K562 (cell line): ENCODE measurements around the gene NEDD4L.

Source experiments
- KLF6 ChIP-seq: fragments of 250-450 bp; sonication (Bioruptor Pico); IDR thresholded peaks from 2 replicates; pipeline ENCODE4 v1.4.0; 2020; ENCODE audit warnings: mild to moderate bottlenecking, moderate library complexity, borderline replicate concordance
- NFYB ChIP-seq: IDR thresholded peaks from 2 replicates; pipeline ENCODE4 v1.6.1; 2011; ENCODE audit warnings: mild to moderate bottlenecking, moderate library complexity; ENCODE audit not compliant: insufficient read length; ENCODE audit errors: extremely low read depth
- POLR2A ChIP-seq: fragments of 450-650 bp; conservative IDR thresholded peaks from 2 replicates; pipeline ENCODE4 v1.6.1; 2016
- TAF15 ChIP-seq: fragments of 200-400 bp; formaldehyde crosslinking; IDR thresholded peaks from 2 replicates; pipeline ENCODE4 v1.6.1; 2017; ENCODE audit warnings: mild to moderate bottlenecking, low read depth, low read length, moderate library complexity
- ZBTB7A ChIP-seq: IDR thresholded peaks from 2 replicates; pipeline ENCODE4 v1.6.1; 2011; ENCODE audit warnings: low read depth, mild to moderate bottlenecking, low read length, moderate library complexity, borderline replicate concordance; ENCODE audit not compliant: control insufficient read depth
- ZNF780A ChIP-seq: fragments of 250-450 bp; sonication (Bioruptor Pico); IDR thresholded peaks from 2 replicates; pipeline ENCODE4 v1.5.0; 2021; ENCODE audit warnings: mild to moderate bottlenecking
- TF ChIP-seq, protein P1 (sequence below), 3 experiments: IDR thresholded peaks in 2 of 3; conservative IDR thresholded peaks in 1 of 3; 2 replicates each; pipeline ENCODE4 v1.5.1; 2011 to 2012; ENCODE audit warnings: low read length in 3 of 3, mild to moderate bottlenecking in 3 of 3, control low read depth in 2 of 3, improper control_type of control experiment in 1 of 3, inconsistent platforms in 1 of 3, low read depth in 1 of 3, mixed read lengths in 1 of 3, moderate library complexity in 1 of 3; ENCODE audit not compliant: insufficient read depth in 2 of 3
- TF ChIP-seq, protein P2 (sequence below): fragments of 450-650 bp; IDR thresholded peaks from 2 replicates; pipeline ENCODE4 v1.6.1; 2016; ENCODE audit warnings: low read depth
- TF ChIP-seq, protein P3 (sequence below): fragments of 450-650 bp; formaldehyde crosslinking; IDR thresholded peaks from 2 replicates; pipeline ENCODE4 v1.4.0; 2020; ENCODE audit warnings: mild to moderate bottlenecking, moderate library complexity
- TF ChIP-seq, protein P4 (sequence below): fragments of 250-450 bp; sonication (Bioruptor Pico); IDR thresholded peaks from 2 replicates; pipeline ENCODE4 v1.5.0; 2022; ENCODE audit warnings: mild to moderate bottlenecking
- TF ChIP-seq, protein P5 (sequence below): fragments of 250-450 bp; sonication (Bioruptor Pico); IDR thresholded peaks from 2 replicates; pipeline ENCODE4 v1.4.0; 2020; ENCODE audit warnings: mild to moderate bottlenecking, moderate library complexity, borderline replicate concordance

DNA sequence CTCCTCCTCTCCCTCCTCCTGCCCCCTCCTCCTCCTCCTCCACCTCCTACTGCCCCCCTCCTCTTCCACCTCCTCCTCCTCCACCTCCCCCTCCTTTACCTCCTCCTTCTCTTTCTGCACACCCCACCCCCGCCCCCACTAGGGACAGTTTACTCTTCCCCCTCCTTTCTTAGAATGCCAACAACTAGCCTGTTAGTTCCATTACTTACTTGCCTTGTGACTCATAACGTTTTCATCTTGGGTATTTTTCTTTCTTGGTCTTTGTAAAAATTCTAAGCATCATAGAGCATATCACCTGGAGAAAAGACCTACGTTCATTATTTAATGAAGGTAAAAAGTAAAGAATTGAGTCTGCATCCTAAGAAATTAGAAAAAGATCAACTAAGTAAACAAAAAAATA, 165.3 kb downstream of the NEDD4L start:
- TF ChIP-seq, protein P1, sequence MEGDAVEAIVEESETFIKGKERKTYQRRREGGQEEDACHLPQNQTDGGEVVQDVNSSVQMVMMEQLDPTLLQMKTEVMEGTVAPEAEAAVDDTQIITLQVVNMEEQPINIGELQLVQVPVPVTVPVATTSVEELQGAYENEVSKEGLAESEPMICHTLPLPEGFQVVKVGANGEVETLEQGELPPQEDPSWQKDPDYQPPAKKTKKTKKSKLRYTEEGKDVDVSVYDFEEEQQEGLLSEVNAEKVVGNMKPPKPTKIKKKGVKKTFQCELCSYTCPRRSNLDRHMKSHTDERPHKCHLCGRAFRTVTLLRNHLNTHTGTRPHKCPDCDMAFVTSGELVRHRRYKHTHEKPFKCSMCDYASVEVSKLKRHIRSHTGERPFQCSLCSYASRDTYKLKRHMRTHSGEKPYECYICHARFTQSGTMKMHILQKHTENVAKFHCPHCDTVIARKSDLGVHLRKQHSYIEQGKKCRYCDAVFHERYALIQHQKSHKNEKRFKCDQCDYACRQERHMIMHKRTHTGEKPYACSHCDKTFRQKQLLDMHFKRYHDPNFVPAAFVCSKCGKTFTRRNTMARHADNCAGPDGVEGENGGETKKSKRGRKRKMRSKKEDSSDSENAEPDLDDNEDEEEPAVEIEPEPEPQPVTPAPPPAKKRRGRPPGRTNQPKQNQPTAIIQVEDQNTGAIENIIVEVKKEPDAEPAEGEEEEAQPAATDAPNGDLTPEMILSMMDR (IDR thresholded peaks at IDR 0.05 in 2 of 3, conservative IDR thresholded peaks at IDR 0.05 in 1 of 3; ENCODE audit: insufficient read depth in 2 of 3, low read depth in 1 of 3, low read length in 3 of 3): no peak
- TF ChIP-seq, protein P2, sequence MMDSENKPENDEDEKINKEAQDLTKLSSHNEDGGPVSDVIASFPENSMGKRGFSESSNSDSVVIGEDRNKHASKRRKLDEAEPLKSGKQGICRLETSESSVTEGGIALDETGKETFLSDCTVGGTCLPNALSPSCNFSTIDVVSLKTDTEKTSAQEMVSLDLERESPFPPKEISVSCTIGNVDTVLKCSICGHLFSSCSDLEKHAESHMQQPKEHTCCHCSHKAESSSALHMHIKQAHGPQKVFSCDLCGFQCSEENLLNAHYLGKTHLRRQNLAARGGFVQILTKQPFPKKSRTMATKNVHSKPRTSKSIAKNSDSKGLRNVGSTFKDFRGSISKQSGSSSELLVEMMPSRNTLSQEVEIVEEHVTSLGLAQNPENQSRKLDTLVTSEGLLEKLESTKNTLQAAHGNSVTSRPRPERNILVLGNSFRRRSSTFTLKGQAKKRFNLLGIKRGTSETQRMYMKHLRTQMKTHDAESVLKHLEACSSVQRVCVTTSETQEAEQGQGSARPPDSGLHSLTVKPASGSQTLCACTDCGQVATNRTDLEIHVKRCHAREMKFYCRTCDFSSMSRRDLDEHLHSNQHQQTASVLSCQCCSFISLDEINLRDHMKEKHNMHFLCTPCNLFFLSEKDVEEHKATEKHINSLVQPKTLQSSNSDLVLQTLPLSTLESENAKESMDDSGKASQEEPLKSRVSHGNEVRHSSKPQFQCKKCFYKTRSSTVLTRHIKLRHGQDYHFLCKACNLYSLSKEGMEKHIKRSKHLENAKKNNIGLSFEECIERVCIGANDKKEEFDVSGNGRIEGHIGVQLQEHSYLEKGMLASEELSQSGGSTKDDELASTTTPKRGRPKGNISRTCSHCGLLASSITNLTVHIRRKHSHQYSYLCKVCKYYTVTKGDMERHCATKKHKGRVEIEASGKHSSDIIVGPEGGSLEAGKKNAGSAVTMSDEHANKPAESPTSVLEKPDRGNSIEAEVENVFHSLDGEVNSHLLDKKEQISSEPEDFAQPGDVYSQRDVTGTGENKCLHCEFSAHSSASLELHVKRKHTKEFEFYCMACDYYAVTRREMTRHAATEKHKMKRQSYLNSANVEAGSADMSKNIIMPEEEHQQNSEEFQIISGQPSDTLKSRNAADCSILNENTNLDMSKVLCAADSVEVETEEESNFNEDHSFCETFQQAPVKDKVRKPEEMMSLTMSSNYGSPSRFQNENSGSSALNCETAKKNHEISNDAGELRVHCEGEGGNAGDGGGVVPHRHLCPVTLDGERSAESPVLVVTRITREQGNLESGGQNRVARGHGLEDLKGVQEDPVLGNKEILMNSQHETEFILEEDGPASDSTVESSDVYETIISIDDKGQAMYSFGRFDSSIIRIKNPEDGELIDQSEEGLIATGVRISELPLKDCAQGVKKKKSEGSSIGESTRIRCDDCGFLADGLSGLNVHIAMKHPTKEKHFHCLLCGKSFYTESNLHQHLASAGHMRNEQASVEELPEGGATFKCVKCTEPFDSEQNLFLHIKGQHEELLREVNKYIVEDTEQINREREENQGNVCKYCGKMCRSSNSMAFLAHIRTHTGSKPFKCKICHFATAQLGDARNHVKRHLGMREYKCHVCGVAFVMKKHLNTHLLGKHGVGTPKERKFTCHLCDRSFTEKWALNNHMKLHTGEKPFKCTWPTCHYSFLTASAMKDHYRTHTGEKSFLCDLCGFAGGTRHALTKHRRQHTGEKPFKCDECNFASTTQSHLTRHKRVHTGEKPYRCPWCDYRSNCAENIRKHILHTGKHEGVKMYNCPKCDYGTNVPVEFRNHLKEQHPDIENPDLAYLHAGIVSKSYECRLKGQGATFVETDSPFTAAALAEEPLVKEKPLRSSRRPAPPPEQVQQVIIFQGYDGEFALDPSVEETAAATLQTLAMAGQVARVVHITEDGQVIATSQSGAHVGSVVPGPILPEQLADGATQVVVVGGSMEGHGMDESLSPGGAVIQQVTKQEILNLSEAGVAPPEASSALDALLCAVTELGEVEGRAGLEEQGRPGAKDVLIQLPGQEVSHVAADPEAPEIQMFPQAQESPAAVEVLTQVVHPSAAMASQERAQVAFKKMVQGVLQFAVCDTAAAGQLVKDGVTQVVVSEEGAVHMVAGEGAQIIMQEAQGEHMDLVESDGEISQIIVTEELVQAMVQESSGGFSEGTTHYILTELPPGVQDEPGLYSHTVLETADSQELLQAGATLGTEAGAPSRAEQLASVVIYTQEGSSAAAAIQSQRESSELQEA: no peak
- TF ChIP-seq NFYB (no peak), ZNF780A (no peak), KLF6 (CRISPR knock-in tag) (no peak), TAF15 (no peak), ZBTB7A (no peak), POLR2A (no peak)
- TF ChIP-seq, protein P3, sequence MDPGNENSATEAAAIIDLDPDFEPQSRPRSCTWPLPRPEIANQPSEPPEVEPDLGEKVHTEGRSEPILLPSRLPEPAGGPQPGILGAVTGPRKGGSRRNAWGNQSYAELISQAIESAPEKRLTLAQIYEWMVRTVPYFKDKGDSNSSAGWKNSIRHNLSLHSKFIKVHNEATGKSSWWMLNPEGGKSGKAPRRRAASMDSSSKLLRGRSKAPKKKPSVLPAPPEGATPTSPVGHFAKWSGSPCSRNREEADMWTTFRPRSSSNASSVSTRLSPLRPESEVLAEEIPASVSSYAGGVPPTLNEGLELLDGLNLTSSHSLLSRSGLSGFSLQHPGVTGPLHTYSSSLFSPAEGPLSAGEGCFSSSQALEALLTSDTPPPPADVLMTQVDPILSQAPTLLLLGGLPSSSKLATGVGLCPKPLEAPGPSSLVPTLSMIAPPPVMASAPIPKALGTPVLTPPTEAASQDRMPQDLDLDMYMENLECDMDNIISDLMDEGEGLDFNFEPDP (CRISPR knock-in tag): no peak
- TF ChIP-seq, protein P4, sequence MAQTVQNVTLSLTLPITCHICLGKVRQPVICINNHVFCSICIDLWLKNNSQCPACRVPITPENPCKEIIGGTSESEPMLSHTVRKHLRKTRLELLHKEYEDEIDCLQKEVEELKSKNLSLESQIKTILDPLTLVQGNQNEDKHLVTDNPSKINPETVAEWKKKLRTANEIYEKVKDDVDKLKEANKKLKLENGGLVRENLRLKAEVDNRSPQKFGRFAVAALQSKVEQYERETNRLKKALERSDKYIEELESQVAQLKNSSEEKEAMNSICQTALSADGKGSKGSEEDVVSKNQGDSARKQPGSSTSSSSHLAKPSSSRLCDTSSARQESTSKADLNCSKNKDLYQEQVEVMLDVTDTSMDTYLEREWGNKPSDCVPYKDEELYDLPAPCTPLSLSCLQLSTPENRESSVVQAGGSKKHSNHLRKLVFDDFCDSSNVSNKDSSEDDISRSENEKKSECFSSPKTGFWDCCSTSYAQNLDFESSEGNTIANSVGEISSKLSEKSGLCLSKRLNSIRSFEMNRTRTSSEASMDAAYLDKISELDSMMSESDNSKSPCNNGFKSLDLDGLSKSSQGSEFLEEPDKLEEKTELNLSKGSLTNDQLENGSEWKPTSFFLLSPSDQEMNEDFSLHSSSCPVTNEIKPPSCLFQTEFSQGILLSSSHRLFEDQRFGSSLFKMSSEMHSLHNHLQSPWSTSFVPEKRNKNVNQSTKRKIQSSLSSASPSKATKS: no peak
- TF ChIP-seq, protein P5, sequence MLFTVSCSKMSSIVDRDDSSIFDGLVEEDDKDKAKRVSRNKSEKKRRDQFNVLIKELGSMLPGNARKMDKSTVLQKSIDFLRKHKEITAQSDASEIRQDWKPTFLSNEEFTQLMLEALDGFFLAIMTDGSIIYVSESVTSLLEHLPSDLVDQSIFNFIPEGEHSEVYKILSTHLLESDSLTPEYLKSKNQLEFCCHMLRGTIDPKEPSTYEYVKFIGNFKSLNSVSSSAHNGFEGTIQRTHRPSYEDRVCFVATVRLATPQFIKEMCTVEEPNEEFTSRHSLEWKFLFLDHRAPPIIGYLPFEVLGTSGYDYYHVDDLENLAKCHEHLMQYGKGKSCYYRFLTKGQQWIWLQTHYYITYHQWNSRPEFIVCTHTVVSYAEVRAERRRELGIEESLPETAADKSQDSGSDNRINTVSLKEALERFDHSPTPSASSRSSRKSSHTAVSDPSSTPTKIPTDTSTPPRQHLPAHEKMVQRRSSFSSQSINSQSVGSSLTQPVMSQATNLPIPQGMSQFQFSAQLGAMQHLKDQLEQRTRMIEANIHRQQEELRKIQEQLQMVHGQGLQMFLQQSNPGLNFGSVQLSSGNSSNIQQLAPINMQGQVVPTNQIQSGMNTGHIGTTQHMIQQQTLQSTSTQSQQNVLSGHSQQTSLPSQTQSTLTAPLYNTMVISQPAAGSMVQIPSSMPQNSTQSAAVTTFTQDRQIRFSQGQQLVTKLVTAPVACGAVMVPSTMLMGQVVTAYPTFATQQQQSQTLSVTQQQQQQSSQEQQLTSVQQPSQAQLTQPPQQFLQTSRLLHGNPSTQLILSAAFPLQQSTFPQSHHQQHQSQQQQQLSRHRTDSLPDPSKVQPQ: no peak
